Fibroblast of mammary gland (primary cell): ENCODE measurements around the gene MRPS6.

ENCODE experiments used
- DNase-seq: peaks from one replicate; pipeline ENCODE4 v3.0.0-alpha.2; 2010; ENCODE audit warnings: low read depth
- H3K4me3 ChIP-seq: 2 replicates; pipeline ENCODE4 v1.5.1; 2011; ENCODE audit warnings: low read depth, mild to moderate bottlenecking, low read length, moderate library complexity; ENCODE audit not compliant: control insufficient read depth
- CTCF ChIP-seq: conservative IDR thresholded peaks from 2 replicates; pipeline ENCODE4 v1.5.1; 2011; ENCODE audit warnings: low read depth, low read length, inconsistent platforms; ENCODE audit not compliant: control insufficient read depth, insufficient read depth

Gene MRPS6

GRCh38 chr21:34046917-34047316 is 26.5 kb upstream of the MRPS6 start:
- no peak overlapping the region for H3K4me3 ChIP-seq
- no peak for DNase-seq
- no peak for TF ChIP-seq CTCF

- DNase-seq = no peak
- no peak for TF ChIP-seq CTCF
- H3K4me3 ChIP-seq = no peak overlapping the region
Measured at GRCh38 chr21:34047835-34048234, 25.5 kb upstream of the MRPS6 start.

GRCh38 chr21:34052171-34052570 is 21.2 kb upstream of the MRPS6 start:
- no peak overlapping the region for H3K4me3 ChIP-seq
- no peak for TF ChIP-seq CTCF
- DNase-seq = no peak

- no peak for DNase-seq
- H3K4me3 ChIP-seq = no peak overlapping the region
- no peak for TF ChIP-seq CTCF
Measured at GRCh38 chr21:34054259-34054658, 19.1 kb upstream of the MRPS6 start.

GRCh38 chr21:34055615-34056014 is 17.8 kb upstream of the MRPS6 start:
- no peak for TF ChIP-seq CTCF
- DNase-seq = no peak
- H3K4me3 ChIP-seq = no peak overlapping the region

- no peak for TF ChIP-seq CTCF
- DNase-seq = peak; percentile 38
- H3K4me3 ChIP-seq = no peak overlapping the region
Measured at GRCh38 chr21:34061983-34062382, 11.4 kb upstream of the MRPS6 start.

GRCh38 chr21:34065027-34065426 is 8.4 kb upstream of the MRPS6 start:
- no peak for TF ChIP-seq CTCF
- no peak for DNase-seq
- H3K4me3 ChIP-seq = no peak overlapping the region
